ENCODE measurements around the gene MPZL2. TPM values are rescaled to one million over a fixed set of nuclear protein-coding genes. Genes with fewer than 3 reads are reported as not detected.
"Not testable (repeated sequence)": the region's sequence is repeated elsewhere in the genome, so short reads cannot be mapped to it uniquely, and the experiment has no call there.

MPZL2 gene
- total RNA-seq, result 4.9 and 5.6 TPM in 2 replicates

DNA sequence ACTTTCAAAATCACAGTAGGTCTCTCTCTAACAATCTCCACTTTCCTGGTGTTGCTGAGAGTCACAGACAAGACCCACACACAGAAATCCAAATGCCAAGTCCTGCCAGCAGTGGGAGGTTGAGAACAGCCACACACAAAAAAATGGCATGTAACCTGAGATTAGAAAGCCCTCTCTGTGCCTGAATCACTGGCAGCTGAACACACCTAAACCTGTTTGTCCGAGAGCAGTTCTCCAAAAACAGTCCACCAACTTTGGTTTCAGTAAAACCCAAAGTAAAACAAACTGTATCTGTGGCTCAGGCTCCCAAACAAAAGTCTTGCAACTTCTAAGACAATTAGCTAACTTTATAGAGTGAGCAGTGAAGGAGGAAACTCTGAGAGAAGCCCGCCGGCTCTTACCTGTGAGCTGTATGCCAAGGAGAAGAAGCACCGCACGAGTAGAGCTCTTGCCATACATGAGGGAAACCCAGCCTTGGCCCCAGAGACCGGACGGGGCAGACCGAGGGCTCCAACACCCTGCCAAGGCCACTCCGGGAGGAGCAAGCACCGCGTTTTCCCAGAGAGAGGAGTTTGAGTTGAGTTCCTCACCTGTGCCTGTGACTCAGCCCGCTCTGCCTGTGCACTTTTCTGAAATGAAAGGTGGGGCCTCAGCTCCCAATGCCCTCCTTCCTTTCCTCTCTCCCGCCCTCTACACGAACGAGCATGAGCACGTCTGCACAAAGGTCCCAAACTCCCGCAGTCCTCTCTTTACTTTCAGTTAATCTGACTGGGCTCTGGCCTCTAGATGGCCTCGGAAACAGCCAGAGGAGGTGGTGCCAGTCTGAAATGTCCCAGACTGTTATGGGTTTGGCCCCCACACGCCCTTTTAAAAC lies at the start of gene MPZL2:
TSS of gene MPZL2 (minus strand) at position 603 of the 874 bp plus-strand sequence. CDS start at position 459, 144 bp downstream.
- DNase-seq (ENCODE audit: low read depth in 2 of 2), result peak in 1 of 2 donors; percentile 33

DNA sequence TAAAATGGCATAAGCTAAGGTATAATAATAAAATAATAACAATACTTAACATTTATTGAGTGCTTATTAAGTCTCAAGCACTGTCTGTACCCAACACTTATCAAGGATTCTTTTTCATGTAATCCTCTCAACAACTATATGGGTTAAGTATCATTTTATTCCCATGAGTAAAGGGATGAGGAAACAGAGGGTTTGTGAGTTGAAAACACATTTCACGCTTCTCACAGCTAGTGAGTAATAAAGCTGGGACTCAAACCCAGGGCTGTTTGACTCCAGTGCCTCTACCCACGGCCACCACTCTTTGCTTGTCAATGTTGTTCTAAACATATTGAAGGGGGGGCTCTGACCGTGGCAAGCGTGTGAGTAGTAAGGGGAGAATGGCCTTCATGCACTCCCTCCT lies 49.1 kb upstream of the MPZL2 start:
- DNase-seq (ENCODE audit: low read depth in 2 of 2), result no peak

GRCh38 chr11:118312328-118312727 lies 48.2 kb upstream of the MPZL2 start:
- no peak for DNase-seq (ENCODE audit: low read depth in 2 of 2)

DNA sequence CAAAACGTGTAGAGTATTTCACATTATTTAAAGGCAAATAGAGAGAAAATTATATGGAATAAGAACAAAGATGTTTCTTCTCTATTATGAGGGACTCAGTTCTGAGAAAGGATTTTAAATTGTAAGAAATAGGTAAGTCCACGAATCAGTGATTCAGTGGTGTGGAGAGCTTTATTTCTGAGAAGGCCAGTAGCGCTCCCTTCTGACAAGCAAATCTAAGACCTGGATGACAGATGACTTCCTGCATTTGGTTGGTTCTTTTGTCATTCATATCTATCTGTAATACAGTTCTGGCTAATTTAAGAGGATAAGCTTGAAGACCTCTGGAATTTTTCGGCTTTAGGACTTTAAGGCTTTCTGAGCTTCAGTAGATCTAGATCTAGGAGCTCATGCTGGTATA lies 47.4 kb upstream of the MPZL2 start:
- DNase-seq (ENCODE audit: low read depth in 2 of 2), result peak in 1 of 2 donors; percentile 45

- peak; percentile 18 to 31 for DNase-seq (ENCODE audit: low read depth in 2 of 2)
Observed at GRCh38 chr11:118310781-118311485, 46.8 kb upstream of the MPZL2 start.

GRCh38 chr11:118310271-118310670 lies 46.2 kb upstream of the MPZL2 start:
- no peak for DNase-seq (ENCODE audit: low read depth in 2 of 2)

- DNase-seq (ENCODE audit: low read depth in 2 of 2), result not testable (repeated sequence)
Observed at GRCh38 chr11:118308995-118309528, 45.0 kb upstream of the MPZL2 start.

- no peak for DNase-seq (ENCODE audit: low read depth in 2 of 2)
Observed at GRCh38 chr11:118306556-118306955, 42.5 kb upstream of the MPZL2 start.

- DNase-seq (ENCODE audit: low read depth in 2 of 2), result no peak
Observed at GRCh38 chr11:118305726-118306125, 41.6 kb upstream of the MPZL2 start.

DNA sequence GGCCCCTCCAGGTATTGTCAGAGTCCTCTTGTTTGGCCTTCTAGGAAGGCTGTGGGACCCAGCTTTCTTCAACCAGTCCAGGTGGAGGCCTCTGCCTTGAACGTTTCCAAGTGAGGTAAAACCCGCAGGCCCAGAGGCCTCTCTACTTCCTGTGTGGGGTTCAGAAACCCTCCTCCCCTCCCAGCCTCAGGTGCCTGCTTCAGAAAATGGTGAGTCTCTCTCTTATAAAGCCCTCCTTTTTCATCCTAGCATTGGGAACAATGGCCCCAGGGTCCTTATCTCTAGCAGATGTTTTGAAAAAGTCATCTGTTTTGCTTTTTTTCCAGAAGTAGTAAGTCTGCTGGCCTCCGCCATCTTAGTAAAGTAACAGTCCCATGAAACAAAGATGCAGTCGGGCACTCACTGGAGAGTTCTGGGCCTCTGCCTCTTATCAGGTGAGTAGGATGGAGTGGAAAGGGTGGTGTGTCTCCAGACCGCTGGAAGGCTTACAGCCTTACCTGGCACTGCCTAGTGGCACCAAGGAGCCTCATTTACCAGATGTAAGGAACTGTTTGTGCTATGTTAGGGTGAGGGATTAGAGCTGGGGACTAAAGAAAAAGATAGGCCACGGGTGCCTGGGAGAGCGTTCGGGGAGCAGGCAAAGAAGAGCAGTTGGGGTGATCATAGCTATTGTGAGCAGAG lies 40.6 kb upstream of the MPZL2 start, which contains the start of gene CD3E:
TSS of gene CD3E (plus strand) at position 163 of the 681 bp plus-strand sequence. CDS start at position 386, 223 bp downstream.
- DNase-seq (ENCODE audit: low read depth in 2 of 2), result no peak

GRCh38 chr11:118304227-118304567 lies 40.1 kb upstream of the MPZL2 start:
- no peak for DNase-seq (ENCODE audit: low read depth in 2 of 2)

GRCh38 chr11:118301600-118302195 lies 37.6 kb upstream of the MPZL2 start:
- no peak for DNase-seq (ENCODE audit: low read depth in 2 of 2)

- peak in 1 of 2 donors; percentile 60 for DNase-seq (ENCODE audit: low read depth in 2 of 2)
Observed at GRCh38 chr11:118295815-118296454, 31.8 kb upstream of the MPZL2 start.

DNA sequence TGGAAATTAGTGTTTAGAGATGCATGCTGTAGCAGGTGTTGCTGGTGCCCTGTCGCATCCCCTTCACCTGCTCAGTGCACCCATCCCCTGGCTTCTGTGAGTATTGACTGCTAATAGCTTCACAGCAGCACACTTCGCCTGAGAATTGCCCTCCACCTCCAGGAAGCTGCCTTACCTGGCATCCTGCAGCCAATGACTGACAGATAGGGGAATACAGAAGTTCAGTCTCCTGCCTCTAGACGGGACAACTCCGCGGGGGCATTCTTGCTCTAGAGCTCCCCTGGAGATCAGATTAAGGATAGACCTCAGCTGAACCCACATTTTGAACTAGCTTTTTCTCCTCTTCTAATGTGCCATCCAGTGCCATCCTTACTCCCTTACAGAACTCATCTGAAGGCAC lies 31.1 kb upstream of the MPZL2 start:
- DNase-seq (ENCODE audit: low read depth in 2 of 2), result no peak

DNA sequence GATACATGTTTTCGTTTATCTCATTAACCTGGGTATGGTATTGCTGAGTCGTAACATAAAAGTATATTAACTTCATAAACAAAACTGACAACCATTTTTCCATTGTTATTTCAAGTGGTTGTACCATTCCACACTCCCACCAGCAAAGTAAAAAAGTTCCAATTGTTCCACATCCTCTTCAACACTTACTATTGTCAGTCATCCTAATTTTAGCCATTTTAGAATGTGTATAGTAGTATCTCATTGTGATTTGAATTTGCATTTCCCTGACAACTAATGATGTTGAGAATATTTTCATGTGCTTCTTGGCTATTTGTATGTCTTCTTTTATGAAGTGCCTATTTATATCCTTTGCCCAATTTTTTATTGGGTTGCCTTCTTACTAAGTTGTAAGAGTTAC lies 30.0 kb upstream of the MPZL2 start:
- DNase-seq (ENCODE audit: low read depth in 2 of 2), result no peak

GRCh38 chr11:118291477-118292135 lies 27.5 kb upstream of the MPZL2 start:
- no peak for DNase-seq (ENCODE audit: low read depth in 2 of 2)

GRCh38 chr11:118290923-118291322 lies 26.8 kb upstream of the MPZL2 start:
- DNase-seq (ENCODE audit: low read depth in 2 of 2), result peak; percentile 23 to 60

DNA sequence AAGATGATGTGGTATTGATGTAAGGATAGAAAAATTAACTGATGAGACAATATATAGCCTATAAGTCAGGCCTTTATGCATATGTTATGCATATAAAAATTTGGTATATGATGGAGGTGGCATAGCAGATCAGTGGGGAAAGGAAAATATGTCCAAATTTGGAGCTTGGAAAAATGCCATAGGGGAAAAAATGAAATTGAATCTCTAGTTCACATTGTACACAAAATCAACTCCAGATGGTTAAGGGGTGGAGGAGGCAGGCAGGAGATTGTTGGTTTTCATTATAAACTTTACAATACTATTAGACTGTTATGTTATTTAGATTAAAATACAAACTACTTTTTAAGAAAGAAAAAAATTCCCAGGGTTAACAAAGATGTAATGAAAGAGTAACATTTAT lies 25.3 kb upstream of the MPZL2 start:
- DNase-seq (ENCODE audit: low read depth in 2 of 2), result no peak

DNA sequence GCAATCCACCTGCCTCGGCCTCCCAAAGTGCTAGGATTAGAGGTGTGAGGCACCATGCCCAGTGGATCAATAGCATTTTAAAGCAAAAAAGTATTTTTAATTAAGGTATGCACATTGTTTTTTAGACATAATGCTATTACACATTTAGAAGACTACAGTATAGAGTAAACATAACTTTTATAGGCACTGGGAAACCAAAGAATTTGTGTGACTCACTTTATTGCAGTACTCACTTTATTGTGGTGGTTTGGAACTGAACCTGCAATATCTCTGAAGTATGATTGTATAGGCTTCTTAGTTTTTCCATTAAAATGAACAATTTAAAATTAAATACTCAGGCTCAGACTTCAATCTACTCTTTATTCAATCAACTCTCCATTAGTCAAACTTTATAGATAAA lies 22.9 kb upstream of the MPZL2 start:
- peak in 1 of 2 donors; percentile 31 for DNase-seq (ENCODE audit: low read depth in 2 of 2)

GRCh38 chr11:118286545-118286944 lies 22.4 kb upstream of the MPZL2 start:
- no peak for DNase-seq (ENCODE audit: low read depth in 2 of 2)

All from dermis microvascular lymphatic vessel endothelial cell (primary cell).